SU-DHL-6 (cell line): Measurements from ENCODE around the gene LDLRAD1.

ENCODE experiments used
- EZH2phosphoT487 ChIP-seq: fragments of 200-600 bp; sonication (generic), shearing (Covaris generic); conservative IDR thresholded peaks from 2 replicates; pipeline ENCODE4 v1.6.1; 2018; ENCODE audit warnings: mild to moderate bottlenecking, antibody characterized with exemption, low read length, moderate library complexity, mixed read lengths
- TF ChIP-seq, protein P1 (sequence below): fragments of 200-600 bp; sonication (generic); IDR thresholded peaks from one replicate; pipeline ENCODE4 v1.5.1; 2017; ENCODE audit warnings: antibody characterized with exemption, mild to moderate bottlenecking, low read length, moderate library complexity; ENCODE audit not compliant: insufficient read depth, poor library complexity, severe bottlenecking

DNA sequence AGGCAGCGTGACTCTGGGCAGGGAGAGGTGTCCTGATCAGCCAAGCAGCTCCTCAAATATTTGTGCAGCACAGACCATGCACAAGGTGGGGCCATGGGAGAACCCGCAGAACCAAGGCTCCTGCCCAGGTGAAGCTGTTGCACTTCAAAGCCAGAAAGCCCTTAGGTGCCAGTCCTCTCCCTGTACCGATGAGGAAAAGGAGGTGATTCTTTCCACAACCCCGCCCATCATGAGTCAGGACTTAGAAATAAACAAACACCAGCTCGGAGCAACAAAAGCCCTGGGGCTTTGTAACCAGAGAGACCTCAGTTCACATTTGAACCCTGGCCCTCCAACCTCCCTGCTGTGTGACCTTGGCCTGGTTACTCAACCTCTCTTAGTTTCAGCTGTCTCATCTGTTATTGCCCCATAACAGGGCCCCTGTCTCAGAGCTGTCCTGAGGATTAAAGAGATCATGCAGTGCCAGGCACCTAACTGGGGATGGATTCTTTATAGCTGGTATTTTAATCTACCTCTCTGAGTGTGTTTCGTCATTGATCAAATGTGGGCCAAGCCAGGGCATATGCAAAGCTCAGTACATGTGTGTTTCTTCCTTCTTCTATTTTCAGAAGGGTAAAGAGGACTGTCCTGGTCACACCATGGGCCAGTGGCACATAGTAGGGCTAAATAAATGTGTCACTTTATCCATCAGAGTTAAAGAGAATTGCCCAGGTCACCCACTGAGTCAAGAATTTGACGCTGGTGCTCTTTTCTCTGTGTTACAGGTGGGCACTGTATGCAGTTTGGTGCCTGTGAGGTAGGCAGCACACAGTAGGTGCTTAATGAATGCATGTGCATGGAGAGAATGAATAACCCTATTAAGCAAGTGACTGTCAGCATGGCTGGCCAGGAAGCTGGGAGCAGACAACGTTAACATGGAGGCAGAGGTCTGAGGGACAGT lies 1.4 kb downstream of the LDLRAD1 start:
- TF ChIP-seq, protein P1, sequence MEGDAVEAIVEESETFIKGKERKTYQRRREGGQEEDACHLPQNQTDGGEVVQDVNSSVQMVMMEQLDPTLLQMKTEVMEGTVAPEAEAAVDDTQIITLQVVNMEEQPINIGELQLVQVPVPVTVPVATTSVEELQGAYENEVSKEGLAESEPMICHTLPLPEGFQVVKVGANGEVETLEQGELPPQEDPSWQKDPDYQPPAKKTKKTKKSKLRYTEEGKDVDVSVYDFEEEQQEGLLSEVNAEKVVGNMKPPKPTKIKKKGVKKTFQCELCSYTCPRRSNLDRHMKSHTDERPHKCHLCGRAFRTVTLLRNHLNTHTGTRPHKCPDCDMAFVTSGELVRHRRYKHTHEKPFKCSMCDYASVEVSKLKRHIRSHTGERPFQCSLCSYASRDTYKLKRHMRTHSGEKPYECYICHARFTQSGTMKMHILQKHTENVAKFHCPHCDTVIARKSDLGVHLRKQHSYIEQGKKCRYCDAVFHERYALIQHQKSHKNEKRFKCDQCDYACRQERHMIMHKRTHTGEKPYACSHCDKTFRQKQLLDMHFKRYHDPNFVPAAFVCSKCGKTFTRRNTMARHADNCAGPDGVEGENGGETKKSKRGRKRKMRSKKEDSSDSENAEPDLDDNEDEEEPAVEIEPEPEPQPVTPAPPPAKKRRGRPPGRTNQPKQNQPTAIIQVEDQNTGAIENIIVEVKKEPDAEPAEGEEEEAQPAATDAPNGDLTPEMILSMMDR = no peak
- no peak for TF ChIP-seq EZH2phosphoT487
